Natural killer cell (primary cell): Measurements from ENCODE around the gene MERTK. TPM values are rescaled to one million over a fixed set of nuclear protein-coding genes. Genes with fewer than 3 reads are reported as not detected.

Experiments
- ATAC-seq, 3 donors: fragments of 150-1000 bp in 2 of 3; fragments of 200-7000 bp in 1 of 3; cut with Tn5 transposase; 1 replicate in 1 of 3; 2 replicates in 2 of 3; pipeline ENCODE4 v1.10.0; 2021; ENCODE audit warnings: mild to moderate bottlenecking in 2 of 3, moderate library complexity in 2 of 3
- DNase-seq, 2 donors: peaks; one replicate each; pipeline versions ENCODE4 v3.0.0 to v3.0.0-alpha.2; 2013 to 2021; ENCODE audit warnings: mixed read lengths in 1 of 2
- H3K27ac ChIP-seq: one replicate; pipeline ENCODE4 v1.5.1; 2013; ENCODE audit warnings: mild to moderate bottlenecking, low read length
- H3K27me3 ChIP-seq: one replicate; pipeline ENCODE4 v1.6.1; 2013; ENCODE audit warnings: low read length; ENCODE audit not compliant: control insufficient read depth, insufficient read depth
- H3K36me3 ChIP-seq: one replicate; pipeline ENCODE4 v1.6.1; 2013; ENCODE audit warnings: low read length; ENCODE audit not compliant: control insufficient read depth, insufficient read depth
- H3K4me1 ChIP-seq: one replicate; pipeline ENCODE4 v1.6.1; 2013; ENCODE audit warnings: low read length; ENCODE audit not compliant: control insufficient read depth, insufficient read depth
- H3K4me3 ChIP-seq: one replicate; pipeline ENCODE4 v1.5.1; 2013; ENCODE audit warnings: low read length
- H3K9me3 ChIP-seq: one replicate; pipeline ENCODE4 v1.6.1; 2013; ENCODE audit warnings: low read length; ENCODE audit not compliant: control insufficient read depth, insufficient read depth
- H3K27ac Mint-ChIP-seq, 2 donors: one replicate each; pipeline ENCODE4 v1.8.0; 2022; ENCODE audit warnings: mild to moderate bottlenecking in 2 of 2, mixed read lengths in 2 of 2, moderate library complexity in 1 of 2
- H3K27me3 Mint-ChIP-seq, 2 donors: one replicate each; pipeline ENCODE4 v1.8.0; 2022; ENCODE audit warnings: low read depth in 2 of 2, mixed read lengths in 2 of 2
- H3K36me3 Mint-ChIP-seq: one replicate; pipeline ENCODE4 v1.8.0; 2022; ENCODE audit warnings: mixed read lengths
- H3K4me1 Mint-ChIP-seq, 2 donors: one replicate each; pipeline ENCODE4 v1.8.0; 2022; ENCODE audit warnings: mixed read lengths in 2 of 2
- H3K4me3 Mint-ChIP-seq: one replicate; pipeline ENCODE4 v1.8.0; 2022; ENCODE audit warnings: mild to moderate bottlenecking, moderate library complexity, mixed read lengths
- H3K9me3 Mint-ChIP-seq, 2 donors: one replicate each; pipeline ENCODE4 v1.8.0; 2022; ENCODE audit warnings: mixed read lengths in 2 of 2
- WGBS: methylation state at CpG from one replicate; pipeline ENCODE4 v1.1.7; 2013; ENCODE audit warnings: missing lambda C conversion rate; ENCODE audit not compliant: insufficient coverage; 5-methylcytosine and 5-hydroxymethylcytosine counted together
- intact Hi-C: fragments of 100-400 bp; cut with micrococcal nuclease; formaldehyde crosslinking; loops from one replicate; pipeline ENCODE4 v1.14.2; 2022
- total RNA-seq, 4 donors: library from RNA; stranded (reverse); fragments of 120-200 nt in 1 of 4; gene quantifications; one replicate each; pipeline versions ENCODE4 v1.2.3 to v1.2.4, GENCODE V29; 2013 to 2022
- TF ChIP-seq, protein P1 (sequence below): fragments of 200-600 bp; IDR thresholded peaks from one replicate; pipeline ENCODE4 v1.8.0; 2022; ENCODE audit warnings: antibody characterized with exemption

MERTK gene
- total RNA-seq, 3 donors from 2014 or later (not counting 1 experiment from before 2014, with no cell fraction given): 0.38 to 1.2 (median 0.45) TPM

GRCh38 chr2:112008910-112009485 lies 110.6 kb downstream of the MERTK start:
- Histone ChIP-seq H3K4me3 (no peak overlapping the region), H3K27me3 (no peaks in the 10 kb centered on the region), H3K36me3 (no peaks in the 10 kb centered on the region), H3K27ac (no peak overlapping the region), H3K4me1 (no peaks in the 10 kb centered on the region), H3K9me3 (no peaks in the 10 kb centered on the region)
- TF ChIP-seq, protein P1, sequence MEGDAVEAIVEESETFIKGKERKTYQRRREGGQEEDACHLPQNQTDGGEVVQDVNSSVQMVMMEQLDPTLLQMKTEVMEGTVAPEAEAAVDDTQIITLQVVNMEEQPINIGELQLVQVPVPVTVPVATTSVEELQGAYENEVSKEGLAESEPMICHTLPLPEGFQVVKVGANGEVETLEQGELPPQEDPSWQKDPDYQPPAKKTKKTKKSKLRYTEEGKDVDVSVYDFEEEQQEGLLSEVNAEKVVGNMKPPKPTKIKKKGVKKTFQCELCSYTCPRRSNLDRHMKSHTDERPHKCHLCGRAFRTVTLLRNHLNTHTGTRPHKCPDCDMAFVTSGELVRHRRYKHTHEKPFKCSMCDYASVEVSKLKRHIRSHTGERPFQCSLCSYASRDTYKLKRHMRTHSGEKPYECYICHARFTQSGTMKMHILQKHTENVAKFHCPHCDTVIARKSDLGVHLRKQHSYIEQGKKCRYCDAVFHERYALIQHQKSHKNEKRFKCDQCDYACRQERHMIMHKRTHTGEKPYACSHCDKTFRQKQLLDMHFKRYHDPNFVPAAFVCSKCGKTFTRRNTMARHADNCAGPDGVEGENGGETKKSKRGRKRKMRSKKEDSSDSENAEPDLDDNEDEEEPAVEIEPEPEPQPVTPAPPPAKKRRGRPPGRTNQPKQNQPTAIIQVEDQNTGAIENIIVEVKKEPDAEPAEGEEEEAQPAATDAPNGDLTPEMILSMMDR: no peak
- H3K27me3 Mint-ChIP-seq: no peaks in the 10 kb centered on the region
- H3K27ac Mint-ChIP-seq: no peak overlapping the region
- no peak for ATAC-seq
- H3K4me1 Mint-ChIP-seq: peaks cover 0 to 4% of the 10 kb centered on the region in 2 donors
- intact Hi-C loops: no loop called here
- no peak overlapping the region for H3K4me3 Mint-ChIP-seq
- DNase-seq: no peak
- H3K36me3 Mint-ChIP-seq: no peaks in the 10 kb centered on the region
- 91% methylated on average over 2 of the region's 2 CpGs for WGBS
- H3K9me3 Mint-ChIP-seq: no peaks in the 10 kb centered on the region

DNA sequence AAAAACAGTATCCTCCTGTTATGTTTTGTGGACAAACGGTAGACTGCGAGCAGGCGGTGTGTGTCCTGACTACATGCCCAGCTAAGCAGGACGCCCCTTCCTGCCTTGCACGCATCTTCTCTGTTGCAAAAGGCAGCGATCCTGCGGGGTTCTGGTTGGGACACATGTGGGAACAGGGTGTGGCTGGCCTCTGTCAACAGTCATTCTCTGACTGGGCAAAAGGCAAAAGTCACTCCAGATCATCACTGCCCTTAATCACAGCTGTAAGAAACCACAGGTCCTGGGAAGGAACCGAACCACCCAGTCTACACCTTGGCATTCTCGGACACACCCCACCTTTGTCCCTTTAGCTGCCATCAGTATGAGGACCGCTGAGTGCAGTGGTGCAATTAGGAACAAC lies 112.3 kb downstream of the MERTK start:
- WGBS: 87% methylated on average over 10 of the region's 10 CpGs
- H3K9me3 Mint-ChIP-seq: no peaks in the 10 kb centered on the region
- no peak overlapping the region for H3K27ac ChIP-seq
- H3K27me3 Mint-ChIP-seq: peaks cover 0 to under 1% of the 10 kb centered on the region in 2 donors
- H3K9me3 ChIP-seq: no peaks in the 10 kb centered on the region
- H3K27me3 ChIP-seq: no peaks in the 10 kb centered on the region
- no peaks in the 10 kb centered on the region for H3K36me3 ChIP-seq
- no peak overlapping the region for H3K4me3 Mint-ChIP-seq
- ATAC-seq: no peak
- intact Hi-C loops: no loop called here
- H3K27ac Mint-ChIP-seq: no peak overlapping the region
- TF ChIP-seq, protein P1: no peak
- no peaks in the 10 kb centered on the region for H3K4me1 Mint-ChIP-seq
- no peak for DNase-seq
- H3K36me3 Mint-ChIP-seq: no peaks in the 10 kb centered on the region
- H3K4me3 ChIP-seq: no peak overlapping the region
- H3K4me1 ChIP-seq: no peaks in the 10 kb centered on the region

- TF ChIP-seq, protein P1: no peak
- WGBS: 94% methylated on average over 4 of the region's 5 CpGs
- intact Hi-C loops: no loop called here
- H3K36me3 Mint-ChIP-seq: no peaks in the 10 kb centered on the region
- H3K27me3 ChIP-seq: no peaks in the 10 kb centered on the region
- H3K27ac Mint-ChIP-seq: no peak overlapping the region
- H3K36me3 ChIP-seq: no peaks in the 10 kb centered on the region
- no peak overlapping the region for H3K4me3 Mint-ChIP-seq
- no peaks in the 10 kb centered on the region for H3K9me3 ChIP-seq
- no peak for ATAC-seq
- H3K4me1 Mint-ChIP-seq: no peaks in the 10 kb centered on the region
- no peak overlapping the region for H3K27ac ChIP-seq
- H3K4me3 ChIP-seq: no peak overlapping the region
- H3K4me1 ChIP-seq: no peaks in the 10 kb centered on the region
- DNase-seq: no peak
- no peaks in the 10 kb centered on the region for H3K9me3 Mint-ChIP-seq
- peaks cover 0 to 10% of the 10 kb centered on the region in 2 donors for H3K27me3 Mint-ChIP-seq
Observed at GRCh38 chr2:112012556-112012955, 114.1 kb downstream of the MERTK start.

GRCh38 chr2:112018846-112019245 lies 120.4 kb downstream of the MERTK start:
- H3K9me3 Mint-ChIP-seq: no peaks in the 10 kb centered on the region
- 92% methylated on average over 6 of the region's 8 CpGs for WGBS
- ATAC-seq: no peak
- TF ChIP-seq, protein P1: no peak
- Histone ChIP-seq H3K9me3 (no peaks in the 10 kb centered on the region), H3K4me1 (no peaks in the 10 kb centered on the region), H3K4me3 (no peak overlapping the region), H3K27me3 (no peaks in the 10 kb centered on the region), H3K36me3 (no peaks in the 10 kb centered on the region), H3K27ac (no peak overlapping the region)
- no peak overlapping the region for H3K27ac Mint-ChIP-seq
- H3K36me3 Mint-ChIP-seq: no peaks in the 10 kb centered on the region
- no peak for DNase-seq
- H3K27me3 Mint-ChIP-seq: peaks cover 9 to 10% of the 10 kb centered on the region in 2 donors
- intact Hi-C loops: no loop called here
- H3K4me1 Mint-ChIP-seq: peaks cover 0 to 3% of the 10 kb centered on the region in 2 donors
- no peak overlapping the region for H3K4me3 Mint-ChIP-seq
